OCI-LY3 (cell line): ENCODE measurements around the gene SLC19A1.

ENCODE experiments used
- EZH2phosphoT487 ChIP-seq: fragments of 200-600 bp; shearing (Covaris generic); IDR thresholded peaks from 2 replicates; pipeline ENCODE4 v1.6.1; 2018; ENCODE audit warnings: antibody characterized with exemption, mixed run types, low read depth
- TF ChIP-seq, protein P1 (sequence below): fragments of 200-600, 300-600 bp; sonication (generic); IDR thresholded peaks from 2 replicates; pipeline ENCODE4 v1.5.1; 2014; ENCODE audit warnings: antibody characterized with exemption, low read length, low read depth

DNA sequence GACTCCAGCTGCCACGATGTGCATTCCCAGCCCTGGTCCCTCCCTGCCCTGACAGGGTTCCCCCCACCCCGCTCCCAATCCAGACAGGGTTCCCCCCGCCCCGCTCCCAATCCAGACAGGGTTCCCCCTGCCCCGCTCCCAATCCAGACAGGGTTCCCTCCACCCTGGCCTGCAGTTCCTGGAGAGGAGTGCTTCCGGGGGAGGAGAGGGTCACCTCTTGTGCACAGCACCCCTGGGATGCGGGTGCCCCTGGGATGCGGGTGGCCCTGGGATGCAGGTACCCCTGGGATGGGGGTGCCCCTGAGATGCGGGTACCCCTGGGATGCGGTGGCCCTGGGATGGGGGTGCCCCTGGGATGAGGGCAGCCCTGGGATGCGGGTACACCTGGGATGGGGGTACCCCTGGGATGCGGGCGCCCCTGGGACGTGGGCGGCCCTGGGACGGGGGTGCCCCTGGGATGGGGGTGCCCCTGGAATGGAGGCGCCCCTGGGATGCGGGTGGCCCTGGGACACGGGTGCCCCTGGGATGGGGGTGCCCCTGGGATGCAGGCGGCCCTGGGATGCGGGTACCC, 36.7 kb upstream of the SLC19A1 start:
- TF ChIP-seq, protein P1, sequence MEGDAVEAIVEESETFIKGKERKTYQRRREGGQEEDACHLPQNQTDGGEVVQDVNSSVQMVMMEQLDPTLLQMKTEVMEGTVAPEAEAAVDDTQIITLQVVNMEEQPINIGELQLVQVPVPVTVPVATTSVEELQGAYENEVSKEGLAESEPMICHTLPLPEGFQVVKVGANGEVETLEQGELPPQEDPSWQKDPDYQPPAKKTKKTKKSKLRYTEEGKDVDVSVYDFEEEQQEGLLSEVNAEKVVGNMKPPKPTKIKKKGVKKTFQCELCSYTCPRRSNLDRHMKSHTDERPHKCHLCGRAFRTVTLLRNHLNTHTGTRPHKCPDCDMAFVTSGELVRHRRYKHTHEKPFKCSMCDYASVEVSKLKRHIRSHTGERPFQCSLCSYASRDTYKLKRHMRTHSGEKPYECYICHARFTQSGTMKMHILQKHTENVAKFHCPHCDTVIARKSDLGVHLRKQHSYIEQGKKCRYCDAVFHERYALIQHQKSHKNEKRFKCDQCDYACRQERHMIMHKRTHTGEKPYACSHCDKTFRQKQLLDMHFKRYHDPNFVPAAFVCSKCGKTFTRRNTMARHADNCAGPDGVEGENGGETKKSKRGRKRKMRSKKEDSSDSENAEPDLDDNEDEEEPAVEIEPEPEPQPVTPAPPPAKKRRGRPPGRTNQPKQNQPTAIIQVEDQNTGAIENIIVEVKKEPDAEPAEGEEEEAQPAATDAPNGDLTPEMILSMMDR: no peak
- TF ChIP-seq EZH2phosphoT487: no peak
